ENCODE results near the gene HID1.
"Not testable (repeated sequence)": the region's sequence is repeated elsewhere in the genome, so short reads cannot be mapped to it uniquely, and the experiment has no call there.

Gene HID1

DNA sequence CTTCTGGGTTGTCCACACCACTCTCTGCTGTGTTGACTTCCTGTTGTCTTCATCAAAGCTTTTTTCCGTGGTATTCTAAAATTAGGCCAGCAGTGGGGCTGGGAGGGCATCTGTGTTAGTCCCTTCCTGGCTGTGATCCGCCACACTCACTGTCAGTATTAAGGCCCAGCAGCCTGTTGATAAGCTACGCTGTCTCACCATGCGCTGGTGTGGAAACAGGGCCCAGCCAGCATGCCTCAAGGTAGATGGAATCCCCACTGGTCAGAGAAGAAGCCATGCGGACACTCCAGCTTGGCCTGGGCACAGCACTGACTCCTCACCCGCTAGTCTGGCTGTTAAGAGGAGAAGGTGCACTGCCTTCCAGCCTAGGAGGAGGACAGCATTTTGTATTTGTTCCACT is 26.2 kb upstream of the HID1 start:
- DNase-seq (ENCODE audit: low spot score), result no peak

- no peak for DNase-seq (ENCODE audit: low spot score)
These were observed 23.3 kb upstream of the HID1 start for GRCh38 chr17:74995847-74996246.

GRCh38 chr17:74994440-74994839 is 21.9 kb upstream of the HID1 start:
- no peak for DNase-seq (ENCODE audit: low spot score)

- no peak for DNase-seq (ENCODE audit: low spot score)
These were observed 19.7 kb upstream of the HID1 start for GRCh38 chr17:74992223-74992622.

DNA sequence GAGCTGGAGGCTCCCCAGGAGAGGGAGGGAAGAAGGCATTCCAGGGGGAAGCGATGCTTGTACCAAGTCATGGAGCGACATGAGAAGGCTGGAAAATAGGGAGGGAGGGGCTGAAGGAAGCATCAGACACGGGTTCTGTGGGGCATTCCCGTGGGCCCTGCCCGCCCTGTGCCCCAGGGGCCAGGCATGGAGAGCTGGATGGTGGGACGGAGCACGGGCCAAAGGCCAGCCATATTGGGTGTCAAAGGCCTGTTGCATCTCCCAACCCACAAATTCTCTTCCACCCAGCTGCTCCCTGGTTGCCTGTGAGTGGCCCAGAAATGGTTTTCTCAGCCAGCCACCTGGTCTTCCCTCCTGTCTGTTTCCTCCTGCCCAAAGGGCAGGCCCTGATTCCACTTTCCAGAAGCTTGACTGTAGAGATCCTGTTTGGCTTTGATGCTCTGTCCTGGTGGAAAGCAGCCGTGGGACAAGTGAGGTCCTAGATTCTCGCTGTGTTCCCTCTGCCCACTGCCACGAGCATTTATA is 18.1 kb upstream of the HID1 start:
- DNase-seq (ENCODE audit: low spot score), result no peak

DNA sequence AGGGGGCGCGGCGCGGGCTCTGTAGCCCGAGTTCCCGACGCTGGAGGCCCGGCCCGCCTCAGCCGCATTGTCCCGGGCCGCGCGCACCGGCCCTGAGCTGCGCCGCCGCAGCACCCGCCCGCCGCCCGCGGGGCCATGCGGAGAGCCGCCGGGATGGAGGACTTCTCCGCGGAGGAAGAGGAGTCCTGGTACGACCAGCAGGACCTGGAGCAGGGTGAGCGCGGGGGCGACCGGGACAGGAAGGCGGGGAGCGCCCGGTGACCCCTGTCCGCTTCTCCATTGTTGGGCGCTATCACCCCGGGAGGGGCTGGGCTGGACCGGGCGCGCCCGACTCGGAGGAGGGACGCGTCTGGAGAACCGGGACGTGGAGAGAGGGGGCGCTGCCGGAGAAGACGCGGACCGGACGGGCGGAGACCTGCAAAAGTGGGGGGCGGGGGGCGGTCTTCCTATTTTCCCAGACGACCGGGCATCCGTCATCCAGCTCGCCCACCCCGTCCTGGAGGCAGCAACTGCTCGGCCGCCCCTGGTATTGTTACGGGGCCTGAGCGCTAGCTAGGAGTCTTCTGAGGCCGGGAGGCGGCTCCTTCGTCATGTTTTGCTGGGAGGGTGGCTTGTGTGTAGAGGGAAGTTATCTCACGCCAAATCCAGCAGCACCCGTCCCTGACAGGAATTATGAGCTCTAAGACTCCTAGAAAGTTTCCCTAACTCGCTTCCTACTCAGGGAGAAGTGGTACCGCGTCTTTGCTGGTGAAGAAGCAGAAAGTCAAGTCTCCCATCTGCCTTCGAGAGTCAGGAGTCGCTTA is 15.6 kb upstream of the HID1 start:
- peak; percentile 80 for DNase-seq (ENCODE audit: low spot score)

- DNase-seq (ENCODE audit: low spot score), result peak; percentile 96
These were observed 14.9 kb upstream of the HID1 start, which contains the start of gene CDR2L for GRCh38 chr17:74987418-74987908. Gene CDR2L (plus strand): TSS chr17:74987632. CDS start chr17:74988044, 412 bp downstream.

DNA sequence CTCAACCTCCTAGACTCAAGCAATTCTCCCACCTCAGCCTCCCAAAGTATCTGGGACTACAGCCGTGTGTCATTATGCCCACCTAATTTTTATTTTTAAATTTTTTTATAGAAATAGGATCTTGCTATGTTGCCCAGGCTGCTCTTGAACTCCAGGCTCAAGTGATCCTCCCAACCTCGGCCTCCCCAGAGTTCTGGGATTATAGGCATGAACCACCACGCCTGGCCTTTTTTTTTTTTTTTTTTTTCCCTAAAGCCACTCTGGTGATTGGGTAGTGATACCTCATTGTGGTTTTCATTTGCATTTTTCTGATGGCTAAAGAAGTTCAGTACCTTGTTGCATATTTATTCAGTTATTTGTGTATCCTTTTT is 13.6 kb upstream of the HID1 start:
- no peak for DNase-seq (ENCODE audit: low spot score)

DNA sequence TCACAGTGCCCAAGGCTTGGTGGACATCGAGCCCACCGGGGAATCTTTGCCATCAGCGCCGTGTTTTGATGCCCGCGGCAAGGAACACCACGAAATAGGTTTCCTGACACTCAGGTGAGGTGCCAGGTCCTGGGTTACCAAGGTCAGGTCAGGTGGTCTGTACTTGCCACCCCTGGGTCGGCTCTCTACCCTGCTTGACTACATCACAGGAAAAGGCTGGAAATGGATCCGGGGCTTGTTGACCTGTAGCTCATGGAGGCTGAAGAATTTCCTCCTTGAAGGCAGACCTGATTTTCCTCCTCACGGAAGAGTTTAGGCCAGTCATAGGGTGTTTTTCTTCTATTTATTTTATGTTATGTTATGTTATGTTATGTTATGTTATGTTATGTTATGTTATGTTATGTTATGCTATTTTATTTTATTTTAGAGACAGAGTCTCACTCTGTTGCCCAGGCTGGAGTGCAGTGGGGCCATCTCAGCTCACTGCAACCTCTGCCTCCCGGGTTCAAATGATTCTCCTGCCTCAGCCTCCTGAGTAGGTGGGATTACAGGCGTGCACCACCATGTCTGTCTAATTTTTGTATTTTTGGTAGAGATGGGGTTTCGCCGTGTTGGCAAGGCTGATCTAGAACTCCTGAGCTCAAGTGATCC is 10.2 kb upstream of the HID1 start:
- not testable (repeated sequence) for DNase-seq (ENCODE audit: low spot score)

DNA sequence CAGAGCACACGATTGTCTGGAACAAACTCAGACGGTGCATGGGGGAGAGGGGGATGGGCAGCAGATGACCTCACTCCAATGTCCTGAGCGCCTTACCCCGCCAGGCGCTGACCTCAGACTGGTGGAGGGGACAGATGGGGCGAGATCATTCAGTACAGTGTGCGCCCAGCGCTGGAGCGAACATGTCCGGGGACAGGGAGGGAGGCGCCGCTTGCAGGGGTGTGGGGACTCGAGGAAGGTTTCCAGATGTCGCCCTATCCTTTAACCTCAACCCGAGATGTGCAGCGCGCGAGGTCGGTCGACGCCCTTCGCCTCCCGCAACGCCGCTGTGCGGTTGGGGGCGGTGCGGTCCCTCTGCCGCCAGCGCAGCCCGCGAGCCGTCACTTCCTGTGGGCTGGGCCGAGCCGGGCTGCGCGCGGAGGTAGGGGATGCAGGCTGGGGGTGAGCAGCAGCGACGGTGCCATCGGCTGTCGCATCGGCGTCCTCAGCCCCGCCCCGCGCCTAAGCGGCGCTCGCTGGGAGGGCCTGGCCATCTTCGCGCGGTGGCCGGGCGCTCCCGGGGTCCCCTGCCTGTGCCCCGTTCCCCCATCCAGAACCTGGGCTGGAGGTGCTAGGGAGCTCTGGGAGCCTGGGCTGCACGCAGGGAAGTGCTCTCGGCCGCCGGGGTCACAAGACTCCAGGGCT is 9.6 kb upstream of the HID1 start:
- peak; percentile 91 for DNase-seq (ENCODE audit: low spot score)

DNA sequence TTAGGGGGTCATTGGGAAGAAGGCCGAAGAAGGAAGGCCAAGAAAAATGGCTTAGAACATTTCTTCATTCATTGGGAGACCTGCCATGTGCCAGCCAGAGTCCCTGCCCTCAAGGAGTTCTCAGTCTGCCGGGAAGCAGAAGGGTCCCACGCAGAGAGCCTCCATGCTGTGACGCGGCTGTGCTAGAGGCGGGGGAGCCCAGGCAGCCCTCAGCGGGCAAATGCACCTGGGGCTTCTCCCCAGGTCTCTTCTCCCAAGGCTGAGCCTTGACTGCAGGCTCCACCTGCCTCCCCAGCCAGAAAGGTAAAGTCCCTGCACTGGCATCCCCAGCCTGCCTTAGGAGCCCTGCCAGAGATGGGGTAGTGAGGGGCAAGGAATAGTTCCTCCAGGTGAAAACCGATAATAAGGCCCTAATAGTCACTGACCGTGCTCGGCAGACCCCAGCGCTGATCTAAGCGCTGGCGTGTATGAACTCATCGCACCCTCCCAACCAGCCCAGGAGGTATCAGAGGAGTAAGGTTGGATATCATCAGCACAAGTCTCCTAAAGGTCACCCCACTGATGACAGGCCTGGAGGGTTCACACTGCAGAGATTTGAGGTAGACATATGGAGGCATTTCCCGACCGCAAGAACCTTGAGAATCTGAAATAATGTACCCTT is 8.9 kb upstream of the HID1 start:
- no peak for DNase-seq (ENCODE audit: low spot score)

DNA sequence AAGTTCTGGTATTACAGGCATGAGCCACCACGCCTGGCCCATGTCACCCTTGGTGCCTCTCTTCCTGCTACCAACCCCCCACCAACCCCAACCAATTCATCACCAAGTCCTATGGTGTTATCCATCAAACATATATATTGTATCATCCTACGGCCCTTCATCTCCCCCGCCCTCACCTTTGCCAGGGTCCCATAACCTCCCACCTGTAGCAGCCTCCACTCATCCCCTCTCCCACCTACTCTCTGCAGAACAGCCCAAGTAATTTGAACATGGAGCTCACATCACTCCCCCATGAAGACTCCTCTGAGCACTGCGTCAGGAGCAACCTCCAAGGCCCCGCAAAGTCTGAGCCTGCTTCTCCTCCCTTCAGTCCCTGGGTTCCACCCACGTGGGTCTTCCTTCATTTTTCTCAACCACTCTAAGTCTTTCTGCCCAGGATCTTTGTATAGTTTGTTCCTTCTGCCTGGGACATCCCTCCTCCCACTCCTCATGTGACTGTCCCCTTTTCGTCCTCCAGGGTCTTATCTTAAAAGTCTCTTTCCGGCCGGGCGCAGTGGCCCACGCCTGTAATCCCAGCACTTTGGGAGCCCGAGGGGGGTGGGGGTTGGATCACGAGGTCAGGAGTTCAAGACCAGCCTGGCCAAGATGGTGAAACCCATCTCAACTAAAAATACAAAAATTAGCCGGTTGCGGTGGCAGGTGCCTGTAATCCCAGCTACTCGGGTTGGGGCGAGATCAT is 7.0 kb upstream of the HID1 start:
- DNase-seq (ENCODE audit: low spot score), result no peak

- no peak for DNase-seq (ENCODE audit: low spot score)
These were observed 5.7 kb upstream of the HID1 start for GRCh38 chr17:74978240-74978639.

DNA sequence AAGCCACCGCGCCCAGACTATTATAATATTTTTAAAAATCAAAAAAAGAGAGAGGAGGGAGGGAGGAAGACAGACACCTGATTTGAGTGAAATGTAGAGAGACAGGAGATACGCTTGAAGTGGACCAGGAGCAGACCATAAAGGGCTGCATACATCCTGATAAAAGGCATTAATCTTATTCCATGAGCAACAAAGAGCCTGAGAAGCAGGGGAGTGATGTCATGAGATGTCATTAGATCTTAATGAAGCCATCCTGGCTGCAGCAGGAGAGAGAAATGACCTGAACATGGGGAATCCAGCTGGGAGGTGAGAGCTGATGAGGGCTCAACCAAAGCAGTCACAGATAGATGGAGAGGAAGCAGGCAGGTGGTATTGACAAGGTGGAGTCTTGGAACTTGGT is 5.2 kb upstream of the HID1 start:
- no peak for DNase-seq (ENCODE audit: low spot score)

- DNase-seq (ENCODE audit: low spot score), result no peak
These were observed 3.4 kb upstream of the HID1 start for GRCh38 chr17:74975943-74976342.

DNA sequence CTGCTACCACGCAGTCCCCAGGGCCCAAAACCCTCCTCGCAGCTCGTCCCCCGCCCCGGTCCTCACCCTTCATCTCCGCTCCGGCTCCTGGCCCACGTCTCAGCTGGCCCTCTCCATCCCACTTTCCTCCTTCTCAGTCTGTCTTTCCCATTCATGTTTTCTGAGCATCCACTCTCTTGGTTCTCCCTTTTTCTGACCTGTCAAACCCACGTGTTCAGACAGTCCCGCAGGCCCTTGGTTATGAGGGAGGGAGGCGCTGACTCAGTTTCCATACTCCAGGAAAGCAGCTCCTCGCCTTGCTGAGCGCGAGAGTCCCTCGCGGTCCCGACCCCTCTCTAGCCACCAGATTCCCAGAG is 392 bp upstream of the HID1 start:
- no peak for DNase-seq (ENCODE audit: low spot score)

- no peak for DNase-seq (ENCODE audit: low spot score)
These were observed 785 bp downstream of the HID1 start for GRCh38 chr17:74971842-74972106.

- no peak for DNase-seq (ENCODE audit: low spot score)
These were observed 1.3 kb downstream of the HID1 start for GRCh38 chr17:74971069-74971841.

DNA sequence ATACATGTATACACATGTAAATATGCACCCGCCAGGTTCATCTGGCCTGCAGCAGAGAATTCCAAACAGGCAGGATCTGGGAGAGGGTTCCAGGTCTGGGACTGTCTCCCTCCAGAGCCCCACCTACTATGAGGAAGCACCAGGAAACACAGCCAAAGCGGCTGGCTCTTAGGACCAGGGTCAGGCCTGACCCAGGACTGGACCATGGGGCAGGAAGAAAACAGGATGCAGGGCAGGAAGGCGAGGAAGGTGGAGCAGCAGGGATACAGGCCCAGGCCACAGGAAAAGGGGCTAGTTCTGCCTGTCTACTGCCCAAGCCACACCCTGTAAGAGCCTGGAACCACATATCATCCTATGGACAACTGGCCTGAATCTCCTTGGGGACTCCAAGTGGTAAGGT is 2.2 kb downstream of the HID1 start:
- no peak for DNase-seq (ENCODE audit: low spot score)

DNA sequence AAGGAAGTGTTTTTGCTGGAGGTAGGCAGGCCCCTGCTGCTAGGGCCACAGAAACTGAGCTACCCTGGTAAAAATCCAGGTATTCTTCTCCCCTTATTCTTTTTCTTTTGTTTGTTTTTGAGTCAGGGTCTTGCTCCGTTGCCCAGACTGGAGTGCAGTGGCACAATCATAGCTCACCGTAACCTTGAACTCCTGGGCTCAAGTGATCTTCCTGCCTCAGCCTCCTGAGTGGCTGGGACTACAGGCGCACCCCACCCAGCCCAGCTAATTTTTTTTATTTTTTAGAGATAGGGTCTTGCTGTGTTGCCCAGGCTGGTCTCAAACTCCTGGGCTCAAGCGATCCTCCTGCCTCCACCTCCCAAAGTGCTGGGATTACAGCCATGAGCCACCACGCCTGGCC is 3.1 kb downstream of the HID1 start:
- DNase-seq (ENCODE audit: low spot score), result not testable (repeated sequence)

GRCh38 chr17:74968361-74968780 is 4.2 kb downstream of the HID1 start:
- DNase-seq (ENCODE audit: low spot score), result no peak
